MCF 10A (cell line): ENCODE data around the gene CTTNBP2. TPM values are rescaled to one million over a fixed set of nuclear protein-coding genes. Genes with fewer than 3 reads are reported as not detected.

ENCODE experiments used
- BruUV-seq: library from RNA; stranded (reverse); fragments of 400-500 nt; replicated peaks from 2 replicates; lab custom pipeline; 2021; lab: Mats Ljungman, UMichigan
- CTCF ChIA-PET: fragments of 300-600 bp; sonication (Branson Sonifier 250); formaldehyde crosslinking; extraction: SDS; loops from one replicate; lab custom pipeline; 2021; ENCODE audit warnings: antibody characterized with exemption, inconsistent platforms; lab: Yijun Ruan, JAX
- POLR2A ChIA-PET: fragments of 300-600, 350-650 bp; sonication (Branson Sonifier 250); formaldehyde crosslinking; extraction: SDS; loops from one replicate; lab custom pipeline; 2020; ENCODE audit warnings: antibody characterized with exemption, inconsistent platforms; lab: Yijun Ruan, JAX
- DNase-seq: peaks from one replicate; pipeline ENCODE4 v3.0.0-alpha.2; 2018; ENCODE audit not compliant: unreplicated experiment
- H3K27ac Mint-ChIP-seq: one replicate; pipeline ENCODE4 v1.8.0; 2022; ENCODE audit warnings: mild to moderate bottlenecking, low read depth, mixed read lengths; ENCODE audit not compliant: unreplicated experiment
- H3K27me3 Mint-ChIP-seq: one replicate; pipeline ENCODE4 v1.8.0; 2022; ENCODE audit warnings: mixed read lengths; ENCODE audit not compliant: insufficient read depth, unreplicated experiment
- H3K36me3 Mint-ChIP-seq: one replicate; pipeline ENCODE4 v1.8.0; 2022; ENCODE audit warnings: mild to moderate bottlenecking, moderate library complexity, mixed read lengths; ENCODE audit not compliant: insufficient read depth, unreplicated experiment
- H3K4me1 Mint-ChIP-seq: one replicate; pipeline ENCODE4 v1.8.0; 2022; ENCODE audit warnings: mixed read lengths; ENCODE audit not compliant: insufficient read depth, unreplicated experiment
- H3K4me3 Mint-ChIP-seq: one replicate; pipeline ENCODE4 v1.8.0; 2022; ENCODE audit warnings: mild to moderate bottlenecking, moderate library complexity, mixed read lengths; ENCODE audit not compliant: unreplicated experiment
- H3K9me3 Mint-ChIP-seq: one replicate; pipeline ENCODE4 v1.8.0; 2022; ENCODE audit warnings: mixed read lengths; ENCODE audit not compliant: unreplicated experiment
- intact Hi-C: fragments of 100-400 bp; cut with micrococcal nuclease; formaldehyde crosslinking; loops from 2 replicates; pipeline ENCODE4 v1.14.1; 2022
- total RNA-seq: library from RNA; stranded (reverse); gene quantifications from 2 replicates; pipeline ENCODE4 v1.2.3, GENCODE V29; 2022
- TF ChIP-seq, protein P1 (sequence below): fragments of 200-600 bp; IDR thresholded peaks from one replicate; pipeline ENCODE4 v1.8.0; 2022; ENCODE audit warnings: antibody characterized with exemption, mild to moderate bottlenecking; ENCODE audit not compliant: unreplicated experiment

CTTNBP2 gene
- total RNA-seq, 1 experiment from 2014 or later = 0.98 TPM

GRCh38 chr7:117731455-117731854 lies 141.8 kb downstream of the CTTNBP2 start:
- no peaks in the 10 kb centered on the region for H3K36me3 Mint-ChIP-seq
- no TSS peak for BruUV-seq
- POLR2A ChIA-PET = interaction anchor here (1.1 kb wide), 1 partner anchor 13 kb away, joined by 3 read pairs; no protein-coding TSS in a partner anchor

DNA sequence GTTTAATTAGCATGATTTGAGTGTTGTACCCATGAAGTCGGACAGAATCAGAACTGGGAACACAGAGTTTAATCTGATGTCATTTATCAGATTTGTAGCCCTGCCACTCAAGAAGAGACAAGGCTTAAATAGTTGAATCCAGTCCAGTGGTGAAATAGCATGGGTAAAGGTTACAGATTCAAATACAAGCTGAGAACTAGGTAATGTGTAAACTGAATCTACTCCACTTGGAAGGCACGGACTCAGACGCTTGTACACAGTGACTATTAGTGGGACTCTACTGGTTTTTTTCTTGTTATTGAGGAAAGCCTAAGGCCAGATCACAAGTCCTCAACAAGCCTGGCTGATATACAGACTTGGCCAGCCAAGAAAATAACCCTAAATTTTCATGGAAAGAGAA lies 142.9 kb downstream of the CTTNBP2 start:
- BruUV-seq = no TSS peak
- CTCF ChIA-PET = interaction anchor here (1.8 kb wide), 1 partner anchor 271 kb away, joined by 5 read pairs; no protein-coding TSS in a partner anchor
- H3K27ac Mint-ChIP-seq = no peak overlapping the region

More at GRCh38 chr7:117731455-117731854, 141.8 kb downstream of the CTTNBP2 start:
- peaks cover 18% of the 10 kb centered on the region for H3K27me3 Mint-ChIP-seq
- no peaks in the 10 kb centered on the region for H3K9me3 Mint-ChIP-seq
- intact Hi-C loops = no loop called here
- no peaks in the 10 kb centered on the region for H3K4me1 Mint-ChIP-seq
- H3K4me3 Mint-ChIP-seq = no peak overlapping the region
- TF ChIP-seq, protein P1, sequence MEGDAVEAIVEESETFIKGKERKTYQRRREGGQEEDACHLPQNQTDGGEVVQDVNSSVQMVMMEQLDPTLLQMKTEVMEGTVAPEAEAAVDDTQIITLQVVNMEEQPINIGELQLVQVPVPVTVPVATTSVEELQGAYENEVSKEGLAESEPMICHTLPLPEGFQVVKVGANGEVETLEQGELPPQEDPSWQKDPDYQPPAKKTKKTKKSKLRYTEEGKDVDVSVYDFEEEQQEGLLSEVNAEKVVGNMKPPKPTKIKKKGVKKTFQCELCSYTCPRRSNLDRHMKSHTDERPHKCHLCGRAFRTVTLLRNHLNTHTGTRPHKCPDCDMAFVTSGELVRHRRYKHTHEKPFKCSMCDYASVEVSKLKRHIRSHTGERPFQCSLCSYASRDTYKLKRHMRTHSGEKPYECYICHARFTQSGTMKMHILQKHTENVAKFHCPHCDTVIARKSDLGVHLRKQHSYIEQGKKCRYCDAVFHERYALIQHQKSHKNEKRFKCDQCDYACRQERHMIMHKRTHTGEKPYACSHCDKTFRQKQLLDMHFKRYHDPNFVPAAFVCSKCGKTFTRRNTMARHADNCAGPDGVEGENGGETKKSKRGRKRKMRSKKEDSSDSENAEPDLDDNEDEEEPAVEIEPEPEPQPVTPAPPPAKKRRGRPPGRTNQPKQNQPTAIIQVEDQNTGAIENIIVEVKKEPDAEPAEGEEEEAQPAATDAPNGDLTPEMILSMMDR = no peak
- CTCF ChIA-PET = interaction anchor here (0.5 to 1.8 kb wide), 7 partner anchors 10 to 320 kb away, joined by 3 to 6 read pairs (median 3); no protein-coding TSS in a partner anchor
- DNase-seq = no peak
- H3K27ac Mint-ChIP-seq = no peak overlapping the region

DNA sequence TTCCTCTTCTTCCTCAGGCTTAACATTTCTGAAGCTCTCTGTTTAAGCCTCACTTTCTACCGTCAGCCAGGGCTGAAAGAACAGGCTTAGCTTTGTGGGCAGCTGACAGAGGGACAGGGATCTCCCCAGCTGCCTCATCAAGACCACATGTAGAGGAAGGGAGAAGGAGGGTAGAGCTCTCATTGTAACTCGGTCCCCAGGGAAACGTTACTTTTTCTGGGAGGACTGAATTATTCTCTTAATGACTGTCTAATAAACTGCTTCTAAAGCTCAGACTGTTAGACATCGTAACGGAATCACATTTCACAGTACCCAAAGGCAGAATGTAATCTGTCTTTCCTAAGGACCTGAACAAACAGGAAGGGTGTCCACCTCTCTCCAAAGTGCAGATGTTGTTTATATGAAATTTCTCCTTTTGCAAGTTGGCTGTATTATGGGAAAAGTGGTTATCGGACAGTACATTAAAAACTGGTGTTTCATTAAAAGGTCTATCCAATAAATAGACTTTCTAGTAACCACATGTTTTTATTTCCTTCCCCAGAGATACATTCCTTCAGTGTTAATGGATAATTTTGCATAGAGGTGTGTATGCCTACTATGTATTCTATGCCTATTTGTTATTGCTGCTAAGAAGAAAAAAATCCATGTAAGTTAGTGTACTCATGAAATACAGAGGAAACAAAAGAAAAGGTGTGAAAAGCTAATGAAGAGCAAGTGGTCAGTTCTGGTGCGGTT lies 144.2 kb downstream of the CTTNBP2 start:
- TF ChIP-seq, protein P1 = no peak
- H3K36me3 Mint-ChIP-seq = no peaks in the 10 kb centered on the region
- no peak overlapping the region for H3K27ac Mint-ChIP-seq
- POLR2A ChIA-PET = no interaction called here
- peaks cover 18% of the 10 kb centered on the region for H3K27me3 Mint-ChIP-seq
- H3K4me1 Mint-ChIP-seq = no peaks in the 10 kb centered on the region
- BruUV-seq = no TSS peak
- H3K4me3 Mint-ChIP-seq = no peak overlapping the region
- intact Hi-C loops = no loop called here
- no peak for DNase-seq
- H3K9me3 Mint-ChIP-seq = no peaks in the 10 kb centered on the region
- CTCF ChIA-PET = interaction anchor here (0.6 to 2.2 kb wide), 9 partner anchors 13 to 425 kb away, joined by 3 to 8 read pairs (median 3); no protein-coding TSS in a partner anchor

More for the DNA sequence above, 142.9 kb downstream of the CTTNBP2 start:
- Mint-ChIP-seq H3K9me3 (no peaks in the 10 kb centered on the region), H3K4me1 (no peaks in the 10 kb centered on the region), H3K4me3 (no peak overlapping the region), H3K27me3 (peaks cover 18% of the 10 kb centered on the region), H3K36me3 (no peaks in the 10 kb centered on the region)
- POLR2A ChIA-PET = no interaction called here
- TF ChIP-seq, protein P1 = no peak
- no peak for DNase-seq
- intact Hi-C loops = no loop called here

GRCh38 chr7:117724898-117725297 lies 148.3 kb downstream of the CTTNBP2 start:
- ChIA-PET POLR2A (interaction anchor here (1.0 kb wide), 1 partner anchor 21 kb away, joined by 3 read pairs; no protein-coding TSS in a partner anchor), CTCF (interaction anchor here (0.5 to 1.6 kb wide), 6 partner anchors 9 to 512 kb away, joined by 3 to 7 read pairs (median 4); no protein-coding TSS in a partner anchor)
- DNase-seq = no peak
- Mint-ChIP-seq H3K4me3 (no peak overlapping the region), H3K9me3 (no peaks in the 10 kb centered on the region), H3K27ac (no peak overlapping the region), H3K4me1 (no peaks in the 10 kb centered on the region), H3K36me3 (no peaks in the 10 kb centered on the region), H3K27me3 (peaks cover 11% of the 10 kb centered on the region)
- TF ChIP-seq, protein P1 = no peak
- BruUV-seq = no TSS peak
- intact Hi-C loops = no loop called here
